Measurements from ENCODE around the gene DGKD. TPM values are rescaled to one million over a fixed set of nuclear protein-coding genes. Genes with fewer than 3 reads are reported as not detected.

DGKD gene
- total RNA-seq, 1 experiment from 2014 or later: 41.4 TPM

GRCh38 chr2:233421091-233421816, 67.0 kb downstream of the DGKD start:
- TF ChIP-seq TEAD1 (CRISPR knock-in tag; IDR thresholded peaks at IDR 0.05) (no peak), IRF2 (CRISPR knock-in tag; IDR thresholded peaks at IDR 0.05; ENCODE audit: borderline replicate concordance, low read depth) (no peak), HMGA2 (CRISPR knock-in tag; IDR thresholded peaks at IDR 0.05) (no peak), CREB1 (CRISPR knock-in tag; IDR thresholded peaks at IDR 0.05) (no peak), NFATC4 (CRISPR knock-in tag; IDR thresholded peaks at IDR 0.05) (no peak), E2F4 (CRISPR knock-in tag; IDR thresholded peaks at IDR 0.05; ENCODE audit: borderline replicate concordance, low read depth) (no peak), ERG (CRISPR knock-in tag; IDR thresholded peaks at IDR 0.05) (no peak), ATF1 (CRISPR knock-in tag; IDR thresholded peaks at IDR 0.05) (no peak), TP53 (CRISPR knock-in tag; IDR thresholded peaks at IDR 0.05) (no peak), ZNF532 (CRISPR knock-in tag; IDR thresholded peaks at IDR 0.05; ENCODE audit: borderline replicate concordance) (no peak), ZMAT4 (CRISPR knock-in tag; IDR thresholded peaks at IDR 0.05) (no peak), USF2 (CRISPR knock-in tag; IDR thresholded peaks at IDR 0.05) (no peak), ZBTB21 (CRISPR knock-in tag; IDR thresholded peaks at IDR 0.05; ENCODE audit: borderline replicate concordance) (no peak), IRF1 (CRISPR knock-in tag; IDR thresholded peaks at IDR 0.05) (no peak), ZNF396 (CRISPR knock-in tag; IDR thresholded peaks at IDR 0.05; ENCODE audit: borderline replicate concordance) (no peak), ZNF416 (CRISPR knock-in tag; IDR thresholded peaks at IDR 0.05) (no peak), HMGXB4 (CRISPR knock-in tag; IDR thresholded peaks at IDR 0.05) (no peak), ZNF671 (CRISPR knock-in tag; IDR thresholded peaks at IDR 0.05) (no peak), E2F5 (CRISPR knock-in tag; IDR thresholded peaks at IDR 0.05) (no peak)
- Mint-ChIP-seq H3K27me3 (ENCODE audit: low read depth) (no peaks in the 10 kb centered on the region), H3K9me3 (peaks cover 4% of the 10 kb centered on the region), H3K4me3 (no peak overlapping the region), H3K4me1 (peaks cover 45% of the 10 kb centered on the region), H3K36me3 (peaks cover 4% of the 10 kb centered on the region), H3K27ac (peak overlapping the region; percentile 48; the same call in 1 of the 2 replicates)
- ATAC-seq (no peak), DNase-seq (ENCODE audit: low spot score) (no peak)
- POLR2A ChIA-PET: no interaction called here
- CTCF ChIA-PET: interaction anchor here (3.8 to 4.5 kb wide), 2 partner anchors 22 to 27 kb away, joined by 21 read pairs; no protein-coding TSS in a partner anchor
